GM21825 (cell line): ENCODE results near the gene RAPGEF3.

Source experiments
- ATAC-seq: cut with Tn5 transposase; IDR thresholded peaks from one replicate; pipeline ENCODE4 v1.9.1; 2021; ENCODE audit warnings: mild to moderate bottlenecking, moderate library complexity; ENCODE audit not compliant: unreplicated experiment

The RAPGEF3 gene

GRCh38 chr12:47790676-47791350 lies 32.1 kb upstream of the RAPGEF3 start:
- no peak for ATAC-seq

GRCh38 chr12:47789712-47790489 lies 31.2 kb upstream of the RAPGEF3 start:
- no peak for ATAC-seq

GRCh38 chr12:47789141-47789540 lies 30.5 kb upstream of the RAPGEF3 start:
- ATAC-seq: no peak

- ATAC-seq: no peak
Observed at GRCh38 chr12:47787596-47788319, 29.1 kb upstream of the RAPGEF3 start.

- ATAC-seq: no peak
Observed at GRCh38 chr12:47786662-47787280, 28.1 kb upstream of the RAPGEF3 start.

GRCh38 chr12:47785887-47786661 lies 27.4 kb upstream of the RAPGEF3 start:
- ATAC-seq: no peak

- no peak for ATAC-seq
Observed at GRCh38 chr12:47785036-47785886, 26.6 kb upstream of the RAPGEF3 start.

GRCh38 chr12:47783821-47784819 lies 25.4 kb upstream of the RAPGEF3 start:
- no peak for ATAC-seq

- ATAC-seq: no peak
Observed at GRCh38 chr12:47783024-47783755, 24.5 kb upstream of the RAPGEF3 start.

- ATAC-seq: no peak
Observed at GRCh38 chr12:47782372-47782770, 23.7 kb upstream of the RAPGEF3 start.

- ATAC-seq: no peak
Observed at GRCh38 chr12:47781479-47782371, 23.0 kb upstream of the RAPGEF3 start.

- ATAC-seq: no peak
Observed at GRCh38 chr12:47779943-47780504, 21.3 kb upstream of the RAPGEF3 start.

- ATAC-seq: no peak
Observed at GRCh38 chr12:47779301-47779942, 20.7 kb upstream of the RAPGEF3 start.

- ATAC-seq: no peak
Observed at GRCh38 chr12:47778881-47779280, 20.2 kb upstream of the RAPGEF3 start.

- no peak for ATAC-seq
Observed at GRCh38 chr12:47777741-47778558, 19.3 kb upstream of the RAPGEF3 start.
